Urothelium cell line (cell line): ENCODE results near the gene UNC13B.

ENCODE experiments used
- DNase-seq: peaks from one replicate; pipeline ENCODE4 v3.0.0; 2011; ENCODE audit warnings: low spot score, mixed read lengths
- FAIRE-seq: peaks from 2 replicates; lab custom pipeline; 2011; peaks lifted over from hg19 to GRCh38; lab: Jason Lieb, UNC

The UNC13B gene

GRCh38 chr9:35415402-35416097 lies 253.7 kb downstream of the UNC13B start:
- DNase-seq (no peak), FAIRE-seq (no peak)

- FAIRE-seq, result no peak
Measured at GRCh38 chr9:35416098-35416427, 254.3 kb downstream of the UNC13B start.

GRCh38 chr9:35422346-35422745 lies 260.5 kb downstream of the UNC13B start:
- DNase-seq (no peak), FAIRE-seq (no peak)

More at GRCh38 chr9:35416098-35416427, 254.3 kb downstream of the UNC13B start:
- DNase-seq, result no peak

GRCh38 chr9:35422753-35423152 lies 260.9 kb downstream of the UNC13B start:
- no peak for DNase-seq
- no peak for FAIRE-seq

- peak; percentile 34 for DNase-seq
- peak; percentile 55 for FAIRE-seq
Measured at GRCh38 chr9:35423499-35423898, 261.7 kb downstream of the UNC13B start.

- FAIRE-seq (no peak), DNase-seq (no peak)
Measured at GRCh38 chr9:35424356-35425352, 262.8 kb downstream of the UNC13B start.

GRCh38 chr9:35426627-35427026 lies 264.8 kb downstream of the UNC13B start:
- FAIRE-seq (no peak), DNase-seq (no peak)

GRCh38 chr9:35431467-35431866 lies 269.7 kb downstream of the UNC13B start:
- DNase-seq, result no peak
- FAIRE-seq, result no peak

GRCh38 chr9:35432076-35432475 lies 270.3 kb downstream of the UNC13B start:
- no peak for FAIRE-seq
- DNase-seq, result no peak

GRCh38 chr9:35436933-35437332 lies 275.1 kb downstream of the UNC13B start:
- FAIRE-seq, result no peak
- DNase-seq, result no peak

GRCh38 chr9:35446012-35446411 lies 284.2 kb downstream of the UNC13B start:
- FAIRE-seq (no peak), DNase-seq (no peak)

- DNase-seq (no peak), FAIRE-seq (no peak)
Measured at GRCh38 chr9:35448496-35448895, 286.7 kb downstream of the UNC13B start.

- DNase-seq, result no peak
- FAIRE-seq, result no peak
Measured at GRCh38 chr9:35452481-35452880, 290.7 kb downstream of the UNC13B start.

- FAIRE-seq (no peak), DNase-seq (no peak)
Measured at GRCh38 chr9:35453786-35454185, 292.0 kb downstream of the UNC13B start.
